Esophagus squamous epithelium (tissue), 5 donors: ENCODE measurements around the gene OR4S1. TPM values are rescaled to one million over a fixed set of nuclear protein-coding genes. Genes with fewer than 3 reads are reported as not detected.

Source experiments
- DNase-seq: peaks from one replicate; lab custom pipeline; 2025; lab: John Stamatoyannopoulos, UW
- H3K27ac ChIP-seq, 4 donors: fragments of 200-600 bp; sonication (generic); one replicate each; pipeline ENCODE4 v1.5.1; 2016 to 2019; ENCODE audit warnings: mild to moderate bottlenecking in 1 of 4
- H3K27me3 ChIP-seq, 4 donors: fragments of 200-600 bp; sonication (generic); 1 replicate in 3 of 4; 2 replicates in 1 of 4; pipeline versions ENCODE4 v1.5.1 to v1.6.0; 2017 to 2021; ENCODE audit warnings: antibody characterized with exemption in 1 of 4
- H3K36me3 ChIP-seq, 3 donors: fragments of 200-600 bp; sonication (generic); one replicate each; pipeline ENCODE4 v1.5.1; 2016 to 2019
- H3K4me1 ChIP-seq, 3 donors: fragments of 200-600 bp; sonication (generic); one replicate each; pipeline ENCODE4 v1.5.1; 2017 to 2019
- H3K4me3 ChIP-seq, 4 donors: fragments of 200-600 bp; sonication (generic); 1 replicate in 3 of 4; 2 replicates in 1 of 4; pipeline ENCODE4 v1.5.1; 2016 to 2019; ENCODE audit warnings: mild to moderate bottlenecking in 2 of 4, moderate library complexity in 1 of 4
- H3K9me3 ChIP-seq, 3 donors: fragments of 200-600 bp; sonication (generic); one replicate each; pipeline ENCODE4 v1.5.1; 2016 to 2019
- CTCF ChIP-seq, 6 experiments: fragments of 450-650 bp in 4 of 6; fragments of 200-600 bp in 2 of 6; sonication (generic) in 2 of 6; IDR thresholded peaks; one replicate each; pipeline ENCODE4 v1.5.1; 2016 to 2019; ENCODE audit warnings: antibody characterized with exemption in 6 of 6, mild to moderate bottlenecking in 4 of 6, moderate library complexity in 4 of 6
- POLR2A ChIP-seq, 4 donors: fragments of 450-650 bp; IDR thresholded peaks; one replicate each; pipeline ENCODE4 v1.6.1; 2017; ENCODE audit warnings: antibody characterized with exemption in 4 of 4, mild to moderate bottlenecking in 4 of 4, moderate library complexity in 3 of 4
- WGBS, 2 donors: methylation state at CpG; one replicate each; pipeline ENCODE4 v1.1.5; 2018; 5-methylcytosine and 5-hydroxymethylcytosine counted together
- intact Hi-C: fragments of 100-400 bp; cut with DNase I; formaldehyde crosslinking; loops from one replicate; pipeline ENCODE4 v1.15.0; 2022
- total RNA-seq, 4 donors: library from RNA; depleted of rRNA; stranded (reverse); fragments of >200 nt; gene quantifications; one replicate each; pipeline ENCODE4 v1.1.0, GENCODE V29; 2016
- donor health status: DM: yes; HTN: yes; CAD: no.

Gene OR4S1
- not detected for total RNA-seq

DNA sequence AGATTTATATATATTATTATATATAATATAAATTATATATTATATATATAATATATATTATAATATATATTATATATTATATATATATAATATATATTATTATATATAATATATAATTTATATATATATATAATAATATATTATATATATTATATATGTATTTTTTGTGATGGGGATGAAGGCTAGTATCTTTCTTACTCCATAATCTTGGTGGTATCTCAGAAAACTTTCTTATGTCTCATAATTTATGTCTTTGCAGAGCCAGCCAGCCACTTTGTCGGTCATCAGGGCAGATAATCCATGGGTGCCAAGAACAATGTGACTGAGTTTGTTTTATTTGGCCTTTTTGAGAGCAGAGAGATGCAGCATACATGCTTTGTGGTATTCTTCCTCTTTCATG, at the start of gene OR4S1:
Gene OR4S1, plus strand, starts transcription at position 301 of the 400 bp plus-strand sequence. Its CDS starts 0 bp downstream, at position 301.
- no peak for DNase-seq
- no peaks in the 10 kb centered on the region for H3K27me3 ChIP-seq
- WGBS, 2 donors, result 47 to 56% methylated on average over 1 of the region's 1 CpG
- no peaks in the 10 kb centered on the region for H3K36me3 ChIP-seq
- no peak within 1 kb of the TSS for H3K4me3 ChIP-seq
- H3K4me1 ChIP-seq, result no peaks in the 10 kb centered on the region
- intact Hi-C loops, result no loop called here
- TF ChIP-seq CTCF (IDR thresholded peaks at IDR 0.05) (no peak), POLR2A (IDR thresholded peaks at IDR 0.05) (no peak)
- no peaks in the 10 kb centered on the region for H3K9me3 ChIP-seq
- H3K27ac ChIP-seq, result no peak within 1 kb of the TSS

GRCh38 chr11:48261600-48261999, 44.4 kb upstream of the OR4S1 start:
- Histone ChIP-seq H3K36me3 (no peaks in the 10 kb centered on the region), H3K27me3 (no peaks in the 10 kb centered on the region), H3K9me3 (no peaks in the 10 kb centered on the region), H3K4me1 (no peaks in the 10 kb centered on the region), H3K27ac (no peak overlapping the region), H3K4me3 (no peak overlapping the region)
- no peak for DNase-seq
- TF ChIP-seq CTCF (IDR thresholded peaks at IDR 0.05) (no peak), POLR2A (IDR thresholded peaks at IDR 0.05) (no peak)
- 76 to 81% methylated on average over 2 of the region's 2 CpGs for WGBS, 2 donors
- intact Hi-C loops, result no loop called here

DNA sequence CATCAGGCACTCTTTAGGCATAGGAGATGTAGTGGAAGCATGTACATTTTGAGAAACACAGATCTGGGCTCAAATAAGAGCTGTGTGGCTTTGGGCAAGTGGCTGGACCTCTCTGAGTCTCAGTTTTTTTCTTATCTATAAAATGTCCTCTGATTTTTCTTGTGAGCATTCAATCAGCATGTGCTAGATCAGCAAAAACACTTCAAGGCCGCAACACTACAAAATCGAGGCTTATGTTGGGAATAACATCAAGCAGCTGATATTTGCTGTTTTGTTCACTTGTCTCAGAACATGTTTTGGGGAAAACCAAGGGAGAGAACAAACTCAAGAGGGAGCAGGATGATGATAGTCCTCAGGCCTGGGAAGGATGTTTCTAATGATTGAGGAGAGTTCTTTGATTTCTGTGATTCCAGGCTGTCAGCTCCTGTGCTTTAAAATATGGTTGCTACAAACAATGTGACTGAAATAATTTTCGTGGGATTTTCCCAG, 42.6 kb upstream of the OR4S1 start, which contains the start of gene OR4X1:
Gene OR4X1, plus strand, starts transcription at position 439 of the 489 bp plus-strand sequence. Its CDS starts 0 bp downstream, at position 439.
- Histone ChIP-seq H3K9me3 (no peaks in the 10 kb centered on the region), H3K27me3 (no peaks in the 10 kb centered on the region), H3K27ac (no peak within 1 kb of the TSS), H3K4me3 (no peak within 1 kb of the TSS), H3K4me1 (no peaks in the 10 kb centered on the region), H3K36me3 (no peaks in the 10 kb centered on the region)
- TF ChIP-seq CTCF (IDR thresholded peaks at IDR 0.05) (no peak), POLR2A (IDR thresholded peaks at IDR 0.05) (no peak)
- intact Hi-C loops, result no loop called here
- DNase-seq, result no peak
- 14 to 32% methylated on average over 3 of the region's 3 CpGs for WGBS, 2 donors

DNA sequence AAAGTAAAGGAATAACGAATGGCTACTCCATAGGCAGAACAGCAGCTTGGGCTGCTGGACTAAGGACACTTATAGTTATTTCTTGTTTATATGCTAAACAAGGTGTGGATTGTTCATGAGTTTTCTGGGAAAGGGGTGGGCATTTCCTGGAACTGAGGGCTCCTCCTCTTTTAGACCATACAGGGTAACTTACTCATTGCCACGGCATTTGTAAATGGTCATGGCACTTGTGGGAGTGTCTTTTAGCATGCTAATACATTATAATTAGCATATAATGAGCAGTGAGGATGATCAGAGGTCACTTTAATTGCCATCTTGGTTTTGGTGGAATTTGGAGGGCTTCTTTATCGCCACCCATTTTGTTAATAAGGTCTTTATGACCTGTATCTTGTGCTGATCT, 35.4 kb upstream of the OR4S1 start:
- WGBS, 2 donors, result 54 to 66% methylated on average over 3 of the region's 3 CpGs

DNA sequence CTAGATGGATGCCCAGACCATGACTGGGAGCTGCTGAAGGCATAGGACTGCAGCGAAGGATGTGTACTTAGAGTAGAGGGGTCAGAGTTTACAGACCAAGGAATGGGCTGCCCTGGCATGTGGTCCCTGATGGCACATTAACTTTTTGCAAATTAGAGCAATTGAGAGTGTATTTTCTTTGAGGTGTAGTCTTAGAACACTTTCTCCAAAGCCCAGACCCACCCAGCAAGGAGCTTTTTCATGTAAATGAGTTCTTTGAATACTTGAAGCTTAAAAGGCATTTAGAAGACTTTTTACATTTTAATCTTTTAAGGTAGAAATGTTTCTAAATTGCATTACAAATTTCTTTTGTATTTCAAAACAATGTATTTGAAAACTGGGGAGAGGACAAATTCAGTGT, 33.4 kb upstream of the OR4S1 start:
- H3K9me3 ChIP-seq, result no peaks in the 10 kb centered on the region
- no peak for DNase-seq
- H3K27ac ChIP-seq, result no peak overlapping the region
- H3K27me3 ChIP-seq, result no peaks in the 10 kb centered on the region
- H3K36me3 ChIP-seq, result no peaks in the 10 kb centered on the region
- intact Hi-C loops, result no loop called here
- WGBS, 2 donors, result 20 to 57% methylated on average over 1 of the region's 1 CpG
- no peaks in the 10 kb centered on the region for H3K4me1 ChIP-seq
- TF ChIP-seq POLR2A (IDR thresholded peaks at IDR 0.05) (no peak), CTCF (IDR thresholded peaks at IDR 0.05) (no peak)
- H3K4me3 ChIP-seq, result no peak overlapping the region

More for the DNA sequence above, 35.4 kb upstream of the OR4S1 start:
- Histone ChIP-seq H3K4me3 (no peak overlapping the region), H3K36me3 (no peaks in the 10 kb centered on the region), H3K27me3 (no peaks in the 10 kb centered on the region), H3K27ac (no peak overlapping the region), H3K4me1 (no peaks in the 10 kb centered on the region), H3K9me3 (no peaks in the 10 kb centered on the region)
- intact Hi-C loops, result no loop called here
- no peak for TF ChIP-seq CTCF (IDR thresholded peaks at IDR 0.05)
- no peak for TF ChIP-seq POLR2A (IDR thresholded peaks at IDR 0.05)
- DNase-seq, result no peak
